Measurements from ENCODE around the gene VPS29. TPM values are rescaled to one million over a fixed set of nuclear protein-coding genes. Genes with fewer than 3 reads are reported as not detected.

The VPS29 gene
- polyA plus RNA-seq, 1 of the 3 experiments (the other 2 are of a cell fraction): 110 TPM

DNA sequence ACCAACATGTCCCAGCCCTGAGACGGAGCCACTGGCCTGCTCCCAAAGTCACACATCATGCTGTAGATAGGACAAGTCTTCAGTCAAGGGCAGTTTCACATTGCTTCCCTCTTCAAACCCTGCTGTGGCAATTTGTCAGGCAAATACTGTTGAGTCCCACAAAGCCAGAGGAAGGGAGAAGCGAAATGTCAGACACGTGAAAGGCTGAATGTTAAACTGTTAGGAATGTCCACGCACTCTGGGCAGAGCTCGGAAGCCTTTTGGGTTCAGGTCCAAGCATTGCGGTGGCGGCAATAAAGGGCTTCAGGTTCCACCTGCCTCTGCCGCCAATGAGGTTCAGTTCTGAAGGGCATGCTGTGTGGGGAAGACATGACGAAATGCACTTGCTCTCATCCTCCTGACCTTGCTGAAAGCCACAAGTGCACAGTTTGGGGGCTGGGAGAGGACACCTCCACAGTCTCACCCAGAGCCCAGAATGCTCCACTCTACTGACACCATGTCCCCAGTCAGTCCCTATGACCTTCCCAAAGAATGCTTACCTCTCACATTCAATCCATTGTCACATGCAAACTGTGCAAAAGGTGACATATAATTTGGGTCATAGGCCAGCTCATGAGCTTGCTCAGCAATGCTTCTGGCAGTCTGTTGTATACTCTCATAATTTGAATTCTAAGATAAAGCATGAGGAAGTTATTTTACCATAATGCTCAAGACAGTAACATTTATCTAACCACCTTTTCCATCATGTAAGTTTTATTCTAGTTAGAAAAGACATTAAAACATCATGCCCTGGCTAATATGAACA is 35.9 kb upstream of the VPS29 start:
- no peak for DNase-seq
- ChIA-PET POLR2A (no interaction called here), CTCF (interaction anchor here (0.9 to 3.1 kb wide), 5 partner anchors 62 to 88 kb away, joined by 3 to 9 read pairs (median 5); partner anchors contain the start of genes ARPC3, FAM216A and GPN3)
- H3K36me3 ChIP-seq (replicated peaks in 1 of 2; ENCODE audit: control insufficient read depth in 1 of 2, insufficient read depth in 2 of 2, low read length in 1 of 2): peaks cover 40 to 43% of the 10 kb centered on the region in 2 experiments
- no peaks in the 10 kb centered on the region for H3K9me3 ChIP-seq
- no peak overlapping the region for H2AFZ ChIP-seq (ENCODE audit: low read depth)
- H3K27ac ChIP-seq (ENCODE audit: low read depth in 2 of 2, low read length in 1 of 2): no peak overlapping the region
- 98% methylated on average over 7 of the region's 9 CpGs for WGBS (ENCODE audit: low lambda C conversion rate)
- no peaks in the 10 kb centered on the region; a peak in 3 of 4 replicates for H3K4me1 ChIP-seq (ENCODE audit: control insufficient read depth in 1 of 2, insufficient read depth in 2 of 2, low read depth in 1 of 2, low read length in 1 of 2)
- H4K20me1 ChIP-seq (ENCODE audit: insufficient read depth): no peaks in the 10 kb centered on the region
- peaks cover 28% of the 10 kb centered on the region; the same call in 1 of the 2 replicates for H3K79me2 ChIP-seq (ENCODE audit: insufficient read depth)
- no peak overlapping the region for H3K4me3 ChIP-seq (ENCODE audit: low read depth in 2 of 2, low read length in 1 of 2)
- H3K9me2 ChIP-seq: no peaks in the 10 kb centered on the region
- H3F3A ChIP-seq (replicated peaks; ENCODE audit: insufficient read depth): no peaks in the 10 kb centered on the region
- H3K27me3 ChIP-seq (ENCODE audit: insufficient read depth): no peaks in the 10 kb centered on the region
- no peak overlapping the region for H3K4me2 ChIP-seq
- H3K9ac ChIP-seq: no peak overlapping the region
- no peak for TF ChIP-seq RAD21 (IDR thresholded peaks at IDR 0.05; ENCODE audit: low read length)
- TF ChIP-seq RXRA (IDR thresholded peaks at IDR 0.05; ENCODE audit: borderline replicate concordance, low read depth): no peak
- no peak for TF ChIP-seq NFIC (IDR thresholded peaks at IDR 0.05; ENCODE audit: borderline replicate concordance)
- TF ChIP-seq, protein P1, sequence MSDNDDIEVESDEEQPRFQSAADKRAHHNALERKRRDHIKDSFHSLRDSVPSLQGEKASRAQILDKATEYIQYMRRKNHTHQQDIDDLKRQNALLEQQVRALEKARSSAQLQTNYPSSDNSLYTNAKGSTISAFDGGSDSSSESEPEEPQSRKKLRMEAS (IDR thresholded peaks at IDR 0.05; ENCODE audit: low read depth): no peak
- TF ChIP-seq ELF1 (IDR thresholded peaks at IDR 0.05): no peak
- no peak for TF ChIP-seq CHD2 (IDR thresholded peaks at IDR 0.05; ENCODE audit: low read length, partially characterized antibody)
- no peak for TF ChIP-seq MXI1 (IDR thresholded peaks at IDR 0.05; ENCODE audit: low read depth, low read length)
- no peak for TF ChIP-seq NRF1 (IDR thresholded peaks at IDR 0.05; ENCODE audit: low read depth, low read length)
- TF ChIP-seq, protein P2, sequence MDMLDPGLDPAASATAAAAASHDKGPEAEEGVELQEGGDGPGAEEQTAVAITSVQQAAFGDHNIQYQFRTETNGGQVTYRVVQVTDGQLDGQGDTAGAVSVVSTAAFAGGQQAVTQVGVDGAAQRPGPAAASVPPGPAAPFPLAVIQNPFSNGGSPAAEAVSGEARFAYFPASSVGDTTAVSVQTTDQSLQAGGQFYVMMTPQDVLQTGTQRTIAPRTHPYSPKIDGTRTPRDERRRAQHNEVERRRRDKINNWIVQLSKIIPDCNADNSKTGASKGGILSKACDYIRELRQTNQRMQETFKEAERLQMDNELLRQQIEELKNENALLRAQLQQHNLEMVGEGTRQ (IDR thresholded peaks at IDR 0.05; ENCODE audit: borderline replicate concordance, low read depth, low read length): no peak
- TF ChIP-seq JUND (IDR thresholded peaks at IDR 0.05): no peak
- TF ChIP-seq, protein P3, sequence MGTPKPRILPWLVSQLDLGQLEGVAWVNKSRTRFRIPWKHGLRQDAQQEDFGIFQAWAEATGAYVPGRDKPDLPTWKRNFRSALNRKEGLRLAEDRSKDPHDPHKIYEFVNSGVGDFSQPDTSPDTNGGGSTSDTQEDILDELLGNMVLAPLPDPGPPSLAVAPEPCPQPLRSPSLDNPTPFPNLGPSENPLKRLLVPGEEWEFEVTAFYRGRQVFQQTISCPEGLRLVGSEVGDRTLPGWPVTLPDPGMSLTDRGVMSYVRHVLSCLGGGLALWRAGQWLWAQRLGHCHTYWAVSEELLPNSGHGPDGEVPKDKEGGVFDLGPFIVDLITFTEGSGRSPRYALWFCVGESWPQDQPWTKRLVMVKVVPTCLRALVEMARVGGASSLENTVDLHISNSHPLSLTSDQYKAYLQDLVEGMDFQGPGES (IDR thresholded peaks at IDR 0.05; ENCODE audit: low read depth, low read length): no peak
- no peak for TF ChIP-seq EZH2phosphoT487 (IDR thresholded peaks at IDR 0.05; ENCODE audit: borderline replicate concordance, low read depth)
- TF ChIP-seq FOSL2 (IDR thresholded peaks at IDR 0.05; ENCODE audit: borderline replicate concordance, low read depth): no peak
- no peak for TF ChIP-seq GABPA (IDR thresholded peaks at IDR 0.05; ENCODE audit: low read depth)
- TF ChIP-seq, protein P4, sequence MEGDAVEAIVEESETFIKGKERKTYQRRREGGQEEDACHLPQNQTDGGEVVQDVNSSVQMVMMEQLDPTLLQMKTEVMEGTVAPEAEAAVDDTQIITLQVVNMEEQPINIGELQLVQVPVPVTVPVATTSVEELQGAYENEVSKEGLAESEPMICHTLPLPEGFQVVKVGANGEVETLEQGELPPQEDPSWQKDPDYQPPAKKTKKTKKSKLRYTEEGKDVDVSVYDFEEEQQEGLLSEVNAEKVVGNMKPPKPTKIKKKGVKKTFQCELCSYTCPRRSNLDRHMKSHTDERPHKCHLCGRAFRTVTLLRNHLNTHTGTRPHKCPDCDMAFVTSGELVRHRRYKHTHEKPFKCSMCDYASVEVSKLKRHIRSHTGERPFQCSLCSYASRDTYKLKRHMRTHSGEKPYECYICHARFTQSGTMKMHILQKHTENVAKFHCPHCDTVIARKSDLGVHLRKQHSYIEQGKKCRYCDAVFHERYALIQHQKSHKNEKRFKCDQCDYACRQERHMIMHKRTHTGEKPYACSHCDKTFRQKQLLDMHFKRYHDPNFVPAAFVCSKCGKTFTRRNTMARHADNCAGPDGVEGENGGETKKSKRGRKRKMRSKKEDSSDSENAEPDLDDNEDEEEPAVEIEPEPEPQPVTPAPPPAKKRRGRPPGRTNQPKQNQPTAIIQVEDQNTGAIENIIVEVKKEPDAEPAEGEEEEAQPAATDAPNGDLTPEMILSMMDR (IDR thresholded peaks at IDR 0.05): no peak
- no peak for TF ChIP-seq EP300 (IDR thresholded peaks at IDR 0.05; ENCODE audit: borderline replicate concordance in 1 of 2, low read depth in 1 of 2, low read length in 1 of 2)
- no peak for TF ChIP-seq TCF12 (IDR thresholded peaks at IDR 0.05)
